ENCODE data around the gene TMEM18. TPM values are rescaled to one million over a fixed set of nuclear protein-coding genes. Genes with fewer than 3 reads are reported as not detected.

The TMEM18 gene
- total and polyA plus RNA-seq, 4 donors: 17.8 to 26.2 (median 22.0) TPM

GRCh38 chr2:620004-620403 lies 57.2 kb downstream of the TMEM18 start:
- 71 to 72% methylated on average over 14 of the region's 14 CpGs for WGBS, 2 donors
- intact Hi-C loops (cut with DNase I): no loop called here
- no peak for ATAC-seq (ENCODE audit: low FRiP score)
- DNase-seq: no peak
- Histone ChIP-seq H3K27me3 (ENCODE audit: control insufficient read depth in 1 of 2, insufficient read depth in 2 of 2, low read length in 1 of 2) (no peaks in the 10 kb centered on the region), H3K9me3 (ENCODE audit: control insufficient read depth, low read length) (peaks cover 6% of the 10 kb centered on the region), H3K4me1 (ENCODE audit: control insufficient read depth in 1 of 2, insufficient read depth in 2 of 2, low read length in 2 of 2) (no peaks in the 10 kb centered on the region), H3K4me3 (ENCODE audit: low read length in 2 of 2) (no peak overlapping the region), H3K27ac (ENCODE audit: low read depth in 1 of 2, low read length in 2 of 2) (no peak overlapping the region), H3K36me3 (ENCODE audit: control insufficient read depth in 1 of 2, insufficient read depth in 2 of 2, low read length in 1 of 2) (no peaks in the 10 kb centered on the region)

GRCh38 chr2:618422-618990 lies 58.7 kb downstream of the TMEM18 start:
- Histone ChIP-seq H3K27me3 (ENCODE audit: control insufficient read depth in 1 of 2, insufficient read depth in 2 of 2, low read length in 1 of 2) (no peaks in the 10 kb centered on the region), H3K27ac (ENCODE audit: low read depth in 1 of 2, low read length in 2 of 2) (no peak overlapping the region), H3K4me1 (ENCODE audit: control insufficient read depth in 1 of 2, insufficient read depth in 2 of 2, low read length in 2 of 2) (no peaks in the 10 kb centered on the region), H3K9me3 (ENCODE audit: control insufficient read depth, low read length) (peaks cover 6% of the 10 kb centered on the region), H3K4me3 (ENCODE audit: low read length in 2 of 2) (no peak overlapping the region), H3K36me3 (ENCODE audit: control insufficient read depth in 1 of 2, insufficient read depth in 2 of 2, low read length in 1 of 2) (no peaks in the 10 kb centered on the region)
- no peak for DNase-seq
- ATAC-seq (ENCODE audit: low FRiP score): no peak
- intact Hi-C loops (cut with DNase I): no loop called here
- WGBS, 2 donors: 87% methylated on average over 6 of the region's 6 CpGs

GRCh38 chr2:618005-618404 lies 59.2 kb downstream of the TMEM18 start:
- 80 to 83% methylated on average over 3 of the region's 3 CpGs for WGBS, 2 donors
- Histone ChIP-seq H3K27ac (ENCODE audit: low read depth in 1 of 2, low read length in 2 of 2) (no peak overlapping the region), H3K36me3 (ENCODE audit: control insufficient read depth in 1 of 2, insufficient read depth in 2 of 2, low read length in 1 of 2) (no peaks in the 10 kb centered on the region), H3K27me3 (ENCODE audit: control insufficient read depth in 1 of 2, insufficient read depth in 2 of 2, low read length in 1 of 2) (no peaks in the 10 kb centered on the region), H3K4me1 (ENCODE audit: control insufficient read depth in 1 of 2, insufficient read depth in 2 of 2, low read length in 2 of 2) (no peaks in the 10 kb centered on the region), H3K4me3 (ENCODE audit: low read length in 2 of 2) (no peak overlapping the region), H3K9me3 (ENCODE audit: control insufficient read depth, low read length) (peaks cover 6% of the 10 kb centered on the region)
- DNase-seq (no peak), ATAC-seq (ENCODE audit: low FRiP score) (no peak)
- intact Hi-C loops (cut with DNase I): no loop called here

All from aorta (tissue), 5 donors.